CD4-positive, alpha-beta T cell treated with Interleukin-15 for 1 hour (primary cell): Measurements from ENCODE around the gene TRPT1.

ENCODE experiments used
- DNase-seq: peaks from one replicate; pipeline ENCODE4 v3.0.0-alpha.2; 2020

Gene TRPT1

GRCh38 chr11:64229090-64229743 lies 3.2 kb upstream of the TRPT1 start:
- DNase-seq, result no peak

- DNase-seq, result no peak
These were observed 1.5 kb upstream of the TRPT1 start for GRCh38 chr11:64227405-64227956.

DNA sequence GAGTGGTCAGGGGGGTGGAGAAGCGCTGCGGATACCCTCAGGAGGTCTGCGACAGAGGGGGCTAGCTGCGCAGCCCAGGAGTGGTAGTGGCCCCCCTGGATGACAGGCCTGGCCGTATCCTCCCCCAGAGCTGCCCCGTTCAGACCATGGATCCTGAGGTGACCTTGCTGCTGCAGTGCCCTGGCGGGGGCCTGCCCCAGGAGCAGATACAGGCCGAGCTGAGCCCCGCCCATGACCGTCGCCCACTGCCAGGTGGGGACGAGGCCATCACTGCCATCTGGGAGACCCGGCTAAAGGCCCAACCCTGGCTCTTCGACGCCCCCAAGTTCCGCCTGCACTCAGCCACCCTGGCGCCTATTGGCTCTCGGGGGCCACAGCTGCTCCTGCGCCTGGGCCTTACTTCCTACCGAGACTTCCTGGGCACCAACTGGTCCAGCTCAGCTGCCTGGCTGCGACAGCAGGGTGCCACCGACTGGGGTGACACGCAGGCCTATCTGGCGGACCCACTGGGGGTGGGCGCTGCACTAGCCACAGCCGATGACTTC lies 593 bp upstream of the TRPT1 start:
- DNase-seq, result peak; percentile 70

DNA sequence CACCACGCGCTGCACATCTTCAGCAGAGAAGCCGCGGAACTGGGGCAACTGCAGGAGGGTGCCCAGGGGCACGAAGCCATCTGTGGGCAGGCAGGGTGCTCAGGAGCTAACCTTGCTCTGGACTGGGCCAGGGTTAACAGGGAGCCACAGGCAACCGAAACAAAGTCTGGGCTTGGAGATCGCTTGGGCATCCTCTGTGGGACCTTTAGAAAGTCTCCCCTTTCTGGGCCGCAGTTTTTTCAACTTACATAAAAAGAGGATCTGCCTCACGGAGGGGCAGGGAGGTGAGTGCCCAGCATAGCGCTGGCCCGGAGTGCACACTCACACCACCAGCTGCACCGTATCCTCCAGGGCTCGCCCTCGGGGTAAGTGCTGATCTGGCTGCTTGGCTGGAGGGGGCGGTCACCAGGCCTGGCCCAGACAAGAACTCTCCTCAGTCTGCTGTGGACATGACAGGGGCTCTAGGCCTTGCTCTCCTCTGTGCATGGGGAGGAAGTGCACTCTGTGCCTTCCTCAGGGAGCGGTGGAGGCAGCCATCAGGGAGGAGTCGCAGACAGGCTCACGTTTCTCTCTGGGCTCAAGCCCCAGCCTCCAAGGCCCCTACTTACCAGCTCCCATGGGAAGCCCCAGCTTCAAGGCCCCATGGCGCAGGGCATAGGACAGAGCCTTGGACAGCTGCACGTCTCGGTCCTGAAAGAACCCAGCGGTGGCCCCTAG lies 937 bp downstream of the TRPT1 start:
- no peak for DNase-seq

- no peak for DNase-seq
These were observed 1.7 kb downstream of the TRPT1 start for GRCh38 chr11:64224151-64224890.

GRCh38 chr11:64223001-64223651 lies 2.9 kb downstream of the TRPT1 start:
- no peak for DNase-seq

GRCh38 chr11:64222651-64223000 lies 3.4 kb downstream of the TRPT1 start:
- no peak for DNase-seq

DNA sequence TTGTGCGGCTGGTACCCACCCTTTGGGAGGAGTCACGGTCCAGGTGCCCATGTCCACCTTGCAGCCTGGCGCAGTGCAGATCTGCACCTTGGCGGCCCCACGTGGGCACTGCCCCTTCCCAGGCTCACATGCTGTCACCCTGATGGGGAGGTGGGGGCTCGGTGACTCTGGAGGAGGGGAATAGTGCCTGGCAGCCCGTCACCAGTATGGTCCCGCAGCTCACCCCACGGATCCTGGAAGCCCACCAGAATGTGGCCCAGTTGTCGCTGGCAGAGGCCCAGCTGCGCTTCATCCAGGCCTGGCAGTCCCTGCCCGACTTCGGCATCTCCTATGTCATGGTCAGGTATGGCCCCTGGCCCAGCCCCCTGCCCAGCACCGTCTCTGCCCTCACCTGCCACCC lies 5.2 kb downstream of the TRPT1 start:
- DNase-seq, result no peak

DNA sequence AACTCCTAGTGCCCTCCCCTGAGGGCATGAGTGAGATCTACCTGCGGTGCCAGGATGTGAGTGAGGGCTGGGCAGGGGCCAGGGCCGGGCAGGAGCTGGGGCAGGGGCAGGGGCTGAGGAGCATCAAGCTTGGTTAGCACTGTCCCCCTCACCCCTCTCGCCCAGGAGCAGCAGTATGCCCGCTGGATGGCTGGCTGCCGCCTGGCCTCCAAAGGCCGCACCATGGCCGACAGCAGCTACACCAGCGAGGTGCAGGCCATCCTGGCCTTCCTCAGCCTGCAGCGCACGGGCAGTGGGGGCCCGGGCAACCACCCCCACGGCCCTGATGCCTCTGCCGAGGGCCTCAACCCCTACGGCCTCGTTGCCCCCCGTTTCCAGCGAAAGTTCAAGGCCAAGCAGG lies 5.7 kb downstream of the TRPT1 start:
- DNase-seq, result no peak

- DNase-seq, result no peak
These were observed 6.2 kb downstream of the TRPT1 start for GRCh38 chr11:64219755-64220154.

GRCh38 chr11:64219354-64219684 lies 6.7 kb downstream of the TRPT1 start:
- DNase-seq, result no peak

DNA sequence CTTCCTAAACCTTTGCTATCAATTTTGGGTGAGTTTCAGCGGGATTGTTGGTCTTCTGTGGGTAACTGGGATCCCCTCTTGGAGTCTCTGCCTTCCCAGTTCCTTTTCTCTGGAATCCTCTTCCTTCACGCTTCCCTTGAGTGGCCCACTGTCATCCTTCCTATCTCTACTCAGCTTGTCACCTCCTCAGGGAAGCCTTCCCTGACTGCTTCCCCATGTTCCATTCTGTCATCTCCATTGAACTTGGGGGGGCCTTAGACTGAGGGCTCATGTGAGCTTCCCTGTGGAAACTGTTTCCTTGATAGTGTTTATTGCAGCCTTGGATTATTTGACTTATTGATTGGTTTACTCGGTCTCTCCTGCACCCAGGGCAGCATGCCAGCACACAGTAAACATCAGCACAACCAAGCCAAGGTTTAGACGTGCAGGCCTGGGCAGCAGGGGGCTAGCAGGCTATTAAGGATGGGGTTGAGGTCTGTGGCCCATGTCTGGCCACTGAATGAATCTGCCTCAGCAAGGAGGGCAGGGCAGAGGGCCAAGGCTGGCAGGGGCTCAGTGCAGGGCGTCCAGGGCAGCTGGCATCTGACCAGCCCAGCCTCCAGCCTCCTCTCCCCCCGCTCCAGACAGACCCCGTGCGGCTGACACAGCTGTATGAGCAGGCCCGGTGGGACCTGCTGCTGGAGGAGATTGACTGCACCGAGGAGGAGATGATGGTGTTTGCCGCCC lies 7.2 kb downstream of the TRPT1 start:
- no peak for DNase-seq

- DNase-seq, result no peak
These were observed 9.1 kb downstream of the TRPT1 start for GRCh38 chr11:64216879-64217278.

DNA sequence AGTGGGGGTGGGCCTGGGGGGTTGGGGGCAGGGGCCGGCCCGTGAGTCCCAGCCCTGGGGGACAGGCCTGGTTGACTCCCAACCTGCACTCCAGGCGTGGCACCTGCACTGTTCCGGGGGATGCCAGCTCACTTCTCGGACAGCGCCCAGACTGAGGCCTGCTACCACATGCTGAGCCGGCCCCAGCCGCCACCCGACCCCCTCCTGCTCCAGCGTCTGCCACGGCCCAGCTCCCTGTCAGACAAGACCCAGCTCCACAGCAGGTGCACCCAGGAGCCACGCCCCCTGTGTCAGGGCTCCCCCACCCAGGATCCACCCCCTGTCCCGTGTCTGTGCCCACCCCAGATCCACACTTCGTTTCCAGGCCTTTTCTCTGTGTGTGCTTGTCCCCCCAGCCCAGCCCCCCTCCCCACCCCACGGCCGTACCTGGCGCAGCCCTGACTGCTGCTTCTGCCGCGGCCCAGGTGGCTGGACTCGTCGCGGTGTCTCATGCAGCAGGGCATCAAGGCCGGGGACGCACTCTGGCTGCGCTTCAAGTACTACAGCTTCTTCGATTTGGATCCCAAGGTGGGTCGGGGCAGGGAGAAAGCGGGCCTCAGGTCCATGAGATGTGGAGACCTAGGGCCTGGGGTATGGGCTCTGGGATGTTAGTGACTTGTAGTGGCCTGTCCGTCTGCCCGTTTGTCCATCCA lies 14.7 kb downstream of the TRPT1 start:
- DNase-seq, result no peak

GRCh38 chr11:64210301-64211020 lies 15.5 kb downstream of the TRPT1 start:
- DNase-seq, result no peak

- DNase-seq, result no peak
These were observed 16.5 kb downstream of the TRPT1 start for GRCh38 chr11:64209563-64209843.

GRCh38 chr11:64208796-64209562 lies 17.0 kb downstream of the TRPT1 start:
- no peak for DNase-seq

DNA sequence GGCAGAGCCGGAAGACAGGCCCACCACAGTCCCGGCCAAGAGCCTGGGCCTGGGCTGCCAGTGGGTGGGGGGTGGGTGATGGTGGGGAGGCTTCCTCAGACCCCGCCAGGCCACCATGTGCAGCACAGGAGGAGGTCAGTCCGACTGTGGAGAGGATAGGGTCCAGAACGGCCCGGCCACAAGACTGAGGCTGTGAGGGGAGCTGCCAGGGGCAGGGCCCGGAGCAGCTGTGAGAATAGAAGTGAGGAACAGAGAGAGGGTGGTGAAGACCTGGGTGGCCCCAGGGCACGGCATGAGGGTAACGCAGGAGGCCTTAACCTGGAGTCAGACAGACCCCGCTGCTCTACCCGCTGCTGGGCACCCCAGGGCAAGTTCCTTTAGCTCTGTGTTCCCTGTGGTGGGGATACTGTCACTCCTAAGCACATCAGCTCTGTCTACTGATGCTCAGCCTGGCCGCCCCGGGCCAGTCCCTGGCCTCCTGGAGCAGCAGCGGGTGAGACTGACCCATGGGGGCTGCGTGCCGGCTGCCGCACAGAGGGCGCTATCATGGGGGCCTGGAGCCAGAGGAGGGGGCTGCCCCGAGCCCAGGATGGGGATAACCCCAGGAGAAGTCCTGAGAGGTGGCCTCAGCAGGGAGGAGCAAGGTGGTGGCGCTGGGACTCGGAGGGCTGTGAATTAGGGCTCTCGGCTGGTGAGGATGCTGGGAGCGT lies 17.7 kb downstream of the TRPT1 start:
- DNase-seq, result no peak

DNA sequence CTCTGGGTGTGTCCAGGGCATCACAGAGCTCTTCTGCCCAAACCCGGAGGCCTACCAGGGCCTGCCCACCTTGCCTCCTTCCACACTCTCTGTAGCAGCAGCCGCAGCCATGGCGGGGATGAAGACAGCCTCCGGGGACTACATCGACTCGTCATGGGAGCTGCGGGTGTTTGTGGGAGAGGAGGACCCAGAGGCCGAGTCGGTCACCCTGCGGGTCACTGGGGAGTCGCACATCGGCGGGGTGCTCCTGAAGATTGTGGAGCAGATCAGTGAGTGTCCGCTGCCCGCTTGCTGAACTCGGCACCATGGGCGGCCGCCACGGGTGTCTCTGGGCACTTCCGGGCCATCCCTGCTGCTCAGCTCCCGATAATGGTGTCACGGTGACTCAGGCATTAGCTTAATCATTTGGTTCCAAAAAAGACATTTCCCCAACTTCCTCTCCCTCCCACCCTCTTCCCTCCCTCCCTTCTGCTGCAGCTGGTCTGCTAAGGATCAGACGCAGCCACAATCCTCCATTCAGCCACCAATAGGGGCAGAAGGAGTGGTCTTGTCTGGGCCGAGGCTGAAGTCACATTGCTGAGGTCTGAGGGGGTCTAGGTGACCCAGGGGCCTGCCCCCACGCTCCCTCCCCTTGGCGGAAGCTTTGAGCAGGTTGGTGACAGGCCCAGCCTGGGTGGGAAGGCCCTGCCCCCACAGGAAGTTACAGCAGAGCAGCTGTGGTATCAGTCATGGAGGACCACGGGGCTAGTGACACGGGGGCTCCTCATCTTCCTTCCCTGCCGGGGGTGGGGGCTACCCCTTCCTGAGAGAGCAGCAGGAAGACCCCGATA lies 18.5 kb downstream of the TRPT1 start:
- peak; percentile 83 for DNase-seq
